ENCODE measurements around the gene NRCAM. TPM values are rescaled to one million over a fixed set of nuclear protein-coding genes. Genes with fewer than 3 reads are reported as not detected.
A peak's percentile ranks its signal among the peaks of the same experiment; 100 is the strongest.

The NRCAM gene
- polyA plus RNA-seq, 1 donor = 11.8 TPM

GRCh38 chr7:108197371-108198091 lies 258.7 kb downstream of the NRCAM start:
- H3K36me3 ChIP-seq (ENCODE audit: control insufficient read depth, insufficient read depth, low read length) = no peaks in the 10 kb centered on the region
- no peak for DNase-seq
- WGBS (ENCODE audit: insufficient coverage, low lambda C conversion rate) = 100% methylated on average over 1 of the region's 3 CpGs
- H3K4me1 ChIP-seq (ENCODE audit: control insufficient read depth, insufficient read depth, low read length) = no peaks in the 10 kb centered on the region
- no peak overlapping the region for H3K4me3 ChIP-seq (ENCODE audit: low read length)
- H3K9me3 ChIP-seq (ENCODE audit: control insufficient read depth, low read depth, low read length) = no peaks in the 10 kb centered on the region
- H3K27me3 ChIP-seq (ENCODE audit: control insufficient read depth, insufficient read depth, low read length) = no peaks in the 10 kb centered on the region
- no peak overlapping the region for H3K27ac ChIP-seq (ENCODE audit: low read length)

- H3K9me3 ChIP-seq (ENCODE audit: control insufficient read depth, low read depth, low read length) = no peaks in the 10 kb centered on the region
- DNase-seq = no peak
- no CpG with 5 or more reads among the region's 1 CpG for WGBS (ENCODE audit: insufficient coverage, low lambda C conversion rate)
- no peaks in the 10 kb centered on the region for H3K36me3 ChIP-seq (ENCODE audit: control insufficient read depth, insufficient read depth, low read length)
- no peaks in the 10 kb centered on the region for H3K27me3 ChIP-seq (ENCODE audit: control insufficient read depth, insufficient read depth, low read length)
- H3K4me3 ChIP-seq (ENCODE audit: low read length) = no peak overlapping the region
- H3K27ac ChIP-seq (ENCODE audit: low read length) = no peak overlapping the region
- H3K4me1 ChIP-seq (ENCODE audit: control insufficient read depth, insufficient read depth, low read length) = no peaks in the 10 kb centered on the region
Measured at GRCh38 chr7:108196004-108196403, 260.2 kb downstream of the NRCAM start.

GRCh38 chr7:108193594-108194498 lies 262.4 kb downstream of the NRCAM start:
- H3K36me3 ChIP-seq (ENCODE audit: control insufficient read depth, insufficient read depth, low read length) = no peaks in the 10 kb centered on the region
- H3K27ac ChIP-seq (ENCODE audit: low read length) = no peak overlapping the region
- no peak for DNase-seq
- H3K9me3 ChIP-seq (ENCODE audit: control insufficient read depth, low read depth, low read length) = no peaks in the 10 kb centered on the region
- H3K27me3 ChIP-seq (ENCODE audit: control insufficient read depth, insufficient read depth, low read length) = no peaks in the 10 kb centered on the region
- no peaks in the 10 kb centered on the region for H3K4me1 ChIP-seq (ENCODE audit: control insufficient read depth, insufficient read depth, low read length)
- WGBS (ENCODE audit: insufficient coverage, low lambda C conversion rate) = 83% methylated on average over 3 of the region's 9 CpGs
- no peak overlapping the region for H3K4me3 ChIP-seq (ENCODE audit: low read length)

- Histone ChIP-seq H3K27me3 (ENCODE audit: control insufficient read depth, insufficient read depth, low read length) (no peaks in the 10 kb centered on the region), H3K4me3 (ENCODE audit: low read length) (no peak overlapping the region), H3K27ac (ENCODE audit: low read length) (no peak overlapping the region), H3K9me3 (ENCODE audit: control insufficient read depth, low read depth, low read length) (no peaks in the 10 kb centered on the region), H3K4me1 (ENCODE audit: control insufficient read depth, insufficient read depth, low read length) (no peaks in the 10 kb centered on the region), H3K36me3 (ENCODE audit: control insufficient read depth, insufficient read depth, low read length) (peaks cover 3% of the 10 kb centered on the region)
- DNase-seq = no peak
- WGBS (ENCODE audit: insufficient coverage, low lambda C conversion rate) = 90% methylated on average over 4 of the region's 4 CpGs
Measured at GRCh38 chr7:108190891-108191290, 265.3 kb downstream of the NRCAM start.

GRCh38 chr7:108189733-108190388 lies 266.4 kb downstream of the NRCAM start:
- Histone ChIP-seq H3K4me3 (ENCODE audit: low read length) (no peak overlapping the region), H3K4me1 (ENCODE audit: control insufficient read depth, insufficient read depth, low read length) (no peaks in the 10 kb centered on the region), H3K36me3 (ENCODE audit: control insufficient read depth, insufficient read depth, low read length) (peaks cover 3% of the 10 kb centered on the region), H3K27ac (ENCODE audit: low read length) (no peak overlapping the region), H3K9me3 (ENCODE audit: control insufficient read depth, low read depth, low read length) (no peaks in the 10 kb centered on the region), H3K27me3 (ENCODE audit: control insufficient read depth, insufficient read depth, low read length) (no peaks in the 10 kb centered on the region)
- DNase-seq = no peak
- WGBS (ENCODE audit: insufficient coverage, low lambda C conversion rate) = 71% methylated on average over 3 of the region's 7 CpGs

- DNase-seq = no peak
- WGBS (ENCODE audit: insufficient coverage, low lambda C conversion rate) = 83% methylated on average over 3 of the region's 3 CpGs
- Histone ChIP-seq H3K36me3 (ENCODE audit: control insufficient read depth, insufficient read depth, low read length) (peaks cover 3% of the 10 kb centered on the region), H3K27me3 (ENCODE audit: control insufficient read depth, insufficient read depth, low read length) (no peaks in the 10 kb centered on the region), H3K9me3 (ENCODE audit: control insufficient read depth, low read depth, low read length) (no peaks in the 10 kb centered on the region), H3K4me1 (ENCODE audit: control insufficient read depth, insufficient read depth, low read length) (no peaks in the 10 kb centered on the region), H3K4me3 (ENCODE audit: low read length) (no peak overlapping the region), H3K27ac (ENCODE audit: low read length) (no peak overlapping the region)
Measured at GRCh38 chr7:108188724-108189123, 267.5 kb downstream of the NRCAM start.

- H3K27ac ChIP-seq (ENCODE audit: low read length) = no peak overlapping the region
- H3K4me1 ChIP-seq (ENCODE audit: control insufficient read depth, insufficient read depth, low read length) = no peaks in the 10 kb centered on the region
- H3K9me3 ChIP-seq (ENCODE audit: control insufficient read depth, low read depth, low read length) = no peaks in the 10 kb centered on the region
- H3K4me3 ChIP-seq (ENCODE audit: low read length) = no peak overlapping the region
- no peaks in the 10 kb centered on the region for H3K27me3 ChIP-seq (ENCODE audit: control insufficient read depth, insufficient read depth, low read length)
- DNase-seq = peak; percentile 21 to 39
- 0% methylated on average over 1 of the region's 8 CpGs for WGBS (ENCODE audit: insufficient coverage, low lambda C conversion rate)
- H3K36me3 ChIP-seq (ENCODE audit: control insufficient read depth, insufficient read depth, low read length) = peaks cover 4% of the 10 kb centered on the region
Measured at GRCh38 chr7:108181073-108181985, 274.9 kb downstream of the NRCAM start.

- H3K4me3 ChIP-seq (ENCODE audit: low read length) = no peak overlapping the region
- no peaks in the 10 kb centered on the region for H3K9me3 ChIP-seq (ENCODE audit: control insufficient read depth, low read depth, low read length)
- no peaks in the 10 kb centered on the region for H3K27me3 ChIP-seq (ENCODE audit: control insufficient read depth, insufficient read depth, low read length)
- H3K4me1 ChIP-seq (ENCODE audit: control insufficient read depth, insufficient read depth, low read length) = no peaks in the 10 kb centered on the region
- peaks cover 4% of the 10 kb centered on the region for H3K36me3 ChIP-seq (ENCODE audit: control insufficient read depth, insufficient read depth, low read length)
- no peak overlapping the region for H3K27ac ChIP-seq (ENCODE audit: low read length)
- 100% methylated on average over 1 of the region's 3 CpGs for WGBS (ENCODE audit: insufficient coverage, low lambda C conversion rate)
- DNase-seq = no peak
Measured at GRCh38 chr7:108178398-108178797, 277.8 kb downstream of the NRCAM start.

- H3K27ac ChIP-seq (ENCODE audit: low read length) = no peak overlapping the region
- WGBS (ENCODE audit: insufficient coverage, low lambda C conversion rate) = 91% methylated on average over 4 of the region's 8 CpGs
- DNase-seq = no peak
- H3K4me3 ChIP-seq (ENCODE audit: low read length) = no peak overlapping the region
- H3K9me3 ChIP-seq (ENCODE audit: control insufficient read depth, low read depth, low read length) = no peaks in the 10 kb centered on the region
- H3K4me1 ChIP-seq (ENCODE audit: control insufficient read depth, insufficient read depth, low read length) = no peaks in the 10 kb centered on the region
- H3K36me3 ChIP-seq (ENCODE audit: control insufficient read depth, insufficient read depth, low read length) = no peaks in the 10 kb centered on the region
- no peaks in the 10 kb centered on the region for H3K27me3 ChIP-seq (ENCODE audit: control insufficient read depth, insufficient read depth, low read length)
Measured at GRCh38 chr7:108171164-108171563, 285.1 kb downstream of the NRCAM start.

All from large intestine (tissue), 3 donors.